Sigmoid colon (tissue), 7 donors: ENCODE measurements around the gene REEP5. TPM values are rescaled to one million over a fixed set of nuclear protein-coding genes. Genes with fewer than 3 reads are reported as not detected.

Source experiments
- DNase-seq: peaks from one replicate; pipeline ENCODE4 v3.0.0-alpha.2; 2019
- H3K27ac ChIP-seq, 4 donors: fragments of 200-600 bp; sonication (generic); one replicate each; pipeline ENCODE4 v1.5.1; 2016 to 2019; ENCODE audit warnings: mild to moderate bottlenecking in 1 of 4
- H3K27me3 ChIP-seq, 3 donors: fragments of 200-600 bp; sonication (generic); one replicate each; pipeline ENCODE4 v1.5.1; 2019; ENCODE audit warnings: mild to moderate bottlenecking in 1 of 3
- H3K36me3 ChIP-seq, 4 donors: fragments of 200-600 bp; sonication (generic); one replicate each; pipeline ENCODE4 v1.5.1; 2016 to 2019
- H3K4me1 ChIP-seq, 4 donors: fragments of 200-600 bp; sonication (generic); one replicate each; pipeline ENCODE4 v1.5.1; 2017 to 2019
- H3K4me3 ChIP-seq, 4 donors: fragments of 200-600 bp; sonication (generic); one replicate each; pipeline ENCODE4 v1.5.1; 2017 to 2019; ENCODE audit warnings: mild to moderate bottlenecking in 2 of 4, moderate library complexity in 1 of 4
- H3K9me3 ChIP-seq, 4 donors: fragments of 200-600 bp in 3 of 4; sonication (generic) in 3 of 4; one replicate each; pipeline versions ENCODE4 v1.5.1 to v1.6.1; 2013 to 2019
- CTCF ChIP-seq, 4 experiments: fragments of 450-650 bp in 3 of 4; fragments of 200-600 bp in 1 of 4; IDR thresholded peaks; one replicate each; pipeline ENCODE4 v1.5.1; 2016 to 2019; ENCODE audit warnings: antibody characterized with exemption in 4 of 4, mild to moderate bottlenecking in 3 of 4, moderate library complexity in 2 of 4
- EP300 ChIP-seq, 4 donors: sonication (generic); formaldehyde crosslinking; IDR thresholded peaks; one replicate each; pipeline ENCODE4 v1.6.1; 2017; ENCODE audit warnings: antibody characterized with exemption in 4 of 4
- POLR2A ChIP-seq, 2 donors: fragments of 450-650 bp; IDR thresholded peaks; one replicate each; pipeline ENCODE4 v1.6.1; 2016; ENCODE audit warnings: antibody characterized with exemption in 2 of 2, mild to moderate bottlenecking in 2 of 2, moderate library complexity in 2 of 2
- POLR2AphosphoS5 ChIP-seq, 4 donors: sonication (generic); formaldehyde crosslinking; IDR thresholded peaks; one replicate each; pipeline ENCODE4 v1.6.1; 2017; ENCODE audit warnings: antibody characterized with exemption in 4 of 4
- WGBS, 2 donors: extraction: QIAGEN DNeasy Blood & Tissue Kit; methylation state at CpG; one replicate each; pipeline ENCODE4 v1.1.7; 2013; 5-methylcytosine and 5-hydroxymethylcytosine counted together
- intact Hi-C: fragments of 100-400 bp; cut with DNase I; formaldehyde crosslinking; loops from one replicate; pipeline ENCODE4 v1.15.1; 2023
- polyA plus RNA-seq, 3 donors: library from polyadenylated mRNA; stranded (reverse); fragments of 200-250 nt; gene quantifications; one replicate each; pipeline ENCODE4 v1.2.3, GENCODE V29; 2013
- total RNA-seq, 4 donors: library from RNA; depleted of rRNA; stranded (reverse); fragments of >200 nt; gene quantifications; one replicate each; pipeline ENCODE4 v1.1.0, GENCODE V29; 2016
- donor health status: healthy with polysubstance abuse.
- donor health status: Bipolar disorder and iron deficiency.
- donor health status: healthy.

REEP5 gene
- total and polyA plus RNA-seq, 7 donors = 17.4 to 86.0 (median 67.6) TPM

- Histone ChIP-seq H3K4me1 (peaks cover 0 to 26% (median 22%) of the 10 kb centered on the region in 4 donors), H3K36me3 (no peaks in the 10 kb centered on the region), H3K4me3 (no peak overlapping the region), H3K27ac (no peak overlapping the region), H3K9me3 (no peaks in the 10 kb centered on the region), H3K27me3 (no peaks in the 10 kb centered on the region)
- 74 to 76% methylated on average over 2 of the region's 2 CpGs for WGBS, 2 donors
- intact Hi-C loops = no loop called here
- TF ChIP-seq CTCF (IDR thresholded peaks at IDR 0.05) (no peak), POLR2AphosphoS5 (IDR thresholded peaks at IDR 0.05) (no peak), POLR2A (IDR thresholded peaks at IDR 0.05) (no peak), EP300 (IDR thresholded peaks at IDR 0.05) (no peak)
- no peak for DNase-seq
Observed at GRCh38 chr5:112957036-112957808, 35.2 kb upstream of the REEP5 start.

- Histone ChIP-seq H3K27ac (no peak overlapping the region), H3K36me3 (no peaks in the 10 kb centered on the region), H3K4me3 (no peak overlapping the region), H3K4me1 (peaks cover 0 to 26% (median 22%) of the 10 kb centered on the region in 4 donors), H3K27me3 (no peaks in the 10 kb centered on the region), H3K9me3 (no peaks in the 10 kb centered on the region)
- TF ChIP-seq EP300 (IDR thresholded peaks at IDR 0.05) (no peak), CTCF (IDR thresholded peaks at IDR 0.05) (no peak), POLR2A (IDR thresholded peaks at IDR 0.05) (no peak), POLR2AphosphoS5 (IDR thresholded peaks at IDR 0.05) (no peak)
- intact Hi-C loops = no loop called here
- WGBS, 2 donors = 85 to 86% methylated on average over 3 of the region's 3 CpGs
- no peak for DNase-seq
Observed at GRCh38 chr5:112956606-112957005, 34.6 kb upstream of the REEP5 start.

GRCh38 chr5:112951124-112951702 is 29.2 kb upstream of the REEP5 start:
- TF ChIP-seq POLR2A (IDR thresholded peaks at IDR 0.05) (no peak), POLR2AphosphoS5 (IDR thresholded peaks at IDR 0.05) (no peak), EP300 (IDR thresholded peaks at IDR 0.05) (no peak), CTCF (IDR thresholded peaks at IDR 0.05) (no peak)

GRCh38 chr5:112948458-112948857 is 26.4 kb upstream of the REEP5 start:
- H3K4me3 ChIP-seq = no peak overlapping the region
- H3K9me3 ChIP-seq = no peaks in the 10 kb centered on the region
- H3K4me1 ChIP-seq = no peaks in the 10 kb centered on the region
- no peak for TF ChIP-seq CTCF (IDR thresholded peaks at IDR 0.05)
- no peak for TF ChIP-seq EP300 (IDR thresholded peaks at IDR 0.05)
- TF ChIP-seq POLR2AphosphoS5 (IDR thresholded peaks at IDR 0.05) = no peak
- no peak for TF ChIP-seq POLR2A (IDR thresholded peaks at IDR 0.05)
- intact Hi-C loops = no loop called here
- no peak for DNase-seq
- H3K27ac ChIP-seq = no peak overlapping the region
- H3K36me3 ChIP-seq = no peaks in the 10 kb centered on the region
- H3K27me3 ChIP-seq = no peaks in the 10 kb centered on the region
- 85 to 96% methylated on average over 1 of the region's 1 CpG for WGBS, 2 donors

More at GRCh38 chr5:112951124-112951702, 29.2 kb upstream of the REEP5 start:
- DNase-seq = no peak
- H3K4me3 ChIP-seq = no peak overlapping the region
- H3K27me3 ChIP-seq = no peaks in the 10 kb centered on the region
- no peaks in the 10 kb centered on the region for H3K36me3 ChIP-seq
- no peaks in the 10 kb centered on the region for H3K9me3 ChIP-seq
- intact Hi-C loops = no loop called here
- H3K27ac ChIP-seq = no peak overlapping the region
- WGBS, 2 donors = 89 to 91% methylated on average over 12 of the region's 12 CpGs
- no peaks in the 10 kb centered on the region for H3K4me1 ChIP-seq
